Measurements from ENCODE around the gene PPCDC. TPM values are rescaled to one million over a fixed set of nuclear protein-coding genes. Genes with fewer than 3 reads are reported as not detected.

The PPCDC gene
- total RNA-seq, 5 donors from 2014 or later (not counting 1 experiment from before 2014, with no cell fraction given), result 9.3 to 14.3 (median 11.8) TPM

- ChIA-PET CTCF (interaction anchor here (0.6 to 1.7 kb wide), 8 partner anchors 23 to 345 kb away, joined by 3 to 7 read pairs (median 4); partner anchors contain the start of genes SCAMP5 (in 2 of the 2), C15orf39 (in 1 of the 2) and MAN2C1 (in 1 of the 2)), POLR2A (interaction anchor here in 1 of 2 donors (0.6 kb wide), 1 partner anchor 837 kb away, joined by 4 read pairs; no protein-coding TSS in a partner anchor)
- Mint-ChIP-seq H3K4me1 (peaks cover 19 to 25% (median 20%) of the 10 kb centered on the region in 3 donors), H3K27me3 (no peaks in the 10 kb centered on the region), H3K36me3 (no peaks in the 10 kb centered on the region), H3K4me3 (peak overlapping the region; percentile 87 to 99 (median 92)), H3K9me3 (no peaks in the 10 kb centered on the region), H3K27ac (peak overlapping the region in 1 of 2 donors; percentile 83)
- Histone ChIP-seq H3K4me1 (ENCODE audit: control insufficient read depth in 1 of 2, extremely low read depth in 1 of 2, insufficient read depth in 2 of 2, low read length in 2 of 2) (peaks cover 5 to 24% of the 10 kb centered on the region in 2 experiments), H3K9me3 (no peaks in the 10 kb centered on the region), H3K27me3 (replicated peaks in 1 of 2; ENCODE audit: control insufficient read depth in 2 of 2, extremely low read depth in 1 of 2, insufficient read depth in 2 of 2, low read length in 1 of 2) (no peaks in the 10 kb centered on the region), H3K36me3 (ENCODE audit: control insufficient read depth in 2 of 2, extremely low read depth in 1 of 2, insufficient read depth in 1 of 2, low read length in 1 of 2) (peaks cover 0 to 5% of the 10 kb centered on the region in 2 donors), H3K27ac (ENCODE audit: low read length) (no peak overlapping the region), H3K4me3 (ENCODE audit: control insufficient read depth in 1 of 2, extremely low read depth in 1 of 2, low read length in 1 of 2) (no peak overlapping the region)
- no peak for ATAC-seq (replicated peaks in 1 of 4)
- no CpG with 5 or more reads among the region's 2 CpGs for WGBS (ENCODE audit: insufficient coverage)
- DNase-seq, result no peak
These were observed 608 bp upstream of the PPCDC start for GRCh38 chr15:75022783-75023180.

GRCh38 chr15:75023872-75024636, 664 bp downstream of the PPCDC start:
- Mint-ChIP-seq H3K4me1 (peaks cover 19 to 27% (median 20%) of the 10 kb centered on the region in 3 donors), H3K27me3 (no peaks in the 10 kb centered on the region), H3K4me3 (peak overlapping the region; percentile 87 to 99 (median 92)), H3K36me3 (peaks cover 1% of the 10 kb centered on the region), H3K27ac (peak overlapping the region; percentile 83 to 94), H3K9me3 (no peaks in the 10 kb centered on the region)
- POLR2A ChIA-PET, result interaction anchor here in 1 of 2 donors (0.7 to 1.0 kb wide), 3 partner anchors 29 to 170 kb away, joined by 3 to 15 read pairs (median 4); no protein-coding TSS in a partner anchor
- 19% methylated on average over 5 of the region's 12 CpGs for WGBS (ENCODE audit: insufficient coverage)
- ATAC-seq (replicated peaks in 1 of 4) (no peak), DNase-seq (peak in 1 of 35 experiments; percentile 33)
- peak overlapping the region; percentile 60 for H3K27ac ChIP-seq (ENCODE audit: low read length)
- H3K4me3 ChIP-seq (ENCODE audit: control insufficient read depth in 1 of 2, extremely low read depth in 1 of 2, low read length in 1 of 2), result peak overlapping the region; percentile 91 to 93
- peaks cover 0 to 5% of the 10 kb centered on the region in 2 donors for H3K36me3 ChIP-seq (ENCODE audit: control insufficient read depth in 2 of 2, extremely low read depth in 1 of 2, insufficient read depth in 1 of 2, low read length in 1 of 2)
- H3K9me3 ChIP-seq, result no peaks in the 10 kb centered on the region
- CTCF ChIA-PET, result interaction anchor here (0.9 to 1.7 kb wide), 8 partner anchors 10 to 231 kb away, joined by 3 to 7 read pairs (median 4); partner anchors contain the start of genes SCAMP5 (in 2 of the 2) and C15orf39 (in 1 of the 2)
- peaks cover 5 to 25% of the 10 kb centered on the region in 2 experiments for H3K4me1 ChIP-seq (ENCODE audit: control insufficient read depth in 1 of 2, extremely low read depth in 1 of 2, insufficient read depth in 2 of 2, low read length in 2 of 2)
- no peaks in the 10 kb centered on the region for H3K27me3 ChIP-seq (replicated peaks in 1 of 2; ENCODE audit: control insufficient read depth in 2 of 2, extremely low read depth in 1 of 2, insufficient read depth in 2 of 2, low read length in 1 of 2)

- WGBS (ENCODE audit: insufficient coverage), result 30% methylated on average over 1 of the region's 3 CpGs
- H3K36me3 Mint-ChIP-seq, result peaks cover 5% of the 10 kb centered on the region
- H3K27ac Mint-ChIP-seq, result peak overlapping the region; percentile 37 to 62
- H3K4me1 Mint-ChIP-seq, result peaks cover 23 to 33% (median 26%) of the 10 kb centered on the region in 3 donors
- Histone ChIP-seq H3K9me3 (no peaks in the 10 kb centered on the region), H3K4me1 (ENCODE audit: control insufficient read depth in 1 of 2, extremely low read depth in 1 of 2, insufficient read depth in 2 of 2, low read length in 2 of 2) (peaks cover 5 to 34% of the 10 kb centered on the region in 2 experiments), H3K27ac (ENCODE audit: low read length) (no peak overlapping the region), H3K27me3 (replicated peaks in 1 of 2; ENCODE audit: control insufficient read depth in 2 of 2, extremely low read depth in 1 of 2, insufficient read depth in 2 of 2, low read length in 1 of 2) (no peaks in the 10 kb centered on the region), H3K36me3 (ENCODE audit: control insufficient read depth in 2 of 2, extremely low read depth in 1 of 2, insufficient read depth in 1 of 2, low read length in 1 of 2) (peaks cover 0 to 7% of the 10 kb centered on the region in 2 donors), H3K4me3 (ENCODE audit: control insufficient read depth in 1 of 2, extremely low read depth in 1 of 2, low read length in 1 of 2) (no peak overlapping the region)
- no peaks in the 10 kb centered on the region for H3K27me3 Mint-ChIP-seq
- DNase-seq (no peak), ATAC-seq (replicated peaks in 1 of 4) (no peak)
- no peaks in the 10 kb centered on the region for H3K9me3 Mint-ChIP-seq
- CTCF ChIA-PET, result interaction anchor here (0.9 to 1.1 kb wide), 2 partner anchors 9 to 176 kb away, joined by 3 to 5 read pairs; partner anchors contain the start of gene C15orf39 (in 1 of the 2)
- H3K4me3 Mint-ChIP-seq, result peak overlapping the region; percentile 87 to 99 (median 92)
- POLR2A ChIA-PET, result interaction anchor here (0.7 kb wide), 3 partner anchors 169 to 1566 kb away, joined by 3 to 5 read pairs (median 3); partner anchors contain the start of gene SIN3A (in 1 of the 2)
These were observed 1.7 kb downstream of the PPCDC start for GRCh38 chr15:75025107-75025506.

GRCh38 chr15:75025548-75026260, 2.3 kb downstream of the PPCDC start:
- H3K4me3 ChIP-seq (ENCODE audit: control insufficient read depth in 1 of 2, extremely low read depth in 1 of 2, low read length in 1 of 2), result no peak overlapping the region
- ChIA-PET CTCF (no interaction called here), POLR2A (interaction anchor here in 1 of 2 donors (0.7 kb wide), 1 partner anchor 426 kb away, joined by 3 read pairs; the partner anchor contains the start of gene SIN3A)
- H3K9me3 ChIP-seq, result no peaks in the 10 kb centered on the region
- ATAC-seq (replicated peaks in 1 of 4) (no peak), DNase-seq (no peak)
- 100% methylated on average over 2 of the region's 5 CpGs for WGBS (ENCODE audit: insufficient coverage)
- H3K9me3 Mint-ChIP-seq, result no peaks in the 10 kb centered on the region
- H3K36me3 Mint-ChIP-seq, result peaks cover 5% of the 10 kb centered on the region
- peaks cover 24 to 33% (median 26%) of the 10 kb centered on the region in 3 donors for H3K4me1 Mint-ChIP-seq
- peak overlapping the region; percentile 37 to 62 for H3K27ac Mint-ChIP-seq
- H3K36me3 ChIP-seq (ENCODE audit: control insufficient read depth in 2 of 2, extremely low read depth in 1 of 2, insufficient read depth in 1 of 2, low read length in 1 of 2), result peaks cover 0 to 11% of the 10 kb centered on the region in 2 donors
- H3K27ac ChIP-seq (ENCODE audit: low read length), result no peak overlapping the region
- no peaks in the 10 kb centered on the region for H3K27me3 ChIP-seq (replicated peaks in 1 of 2; ENCODE audit: control insufficient read depth in 2 of 2, extremely low read depth in 1 of 2, insufficient read depth in 2 of 2, low read length in 1 of 2)
- H3K4me3 Mint-ChIP-seq, result peak overlapping the region; percentile 11 to 99 (median 92)
- no peaks in the 10 kb centered on the region for H3K27me3 Mint-ChIP-seq
- H3K4me1 ChIP-seq (ENCODE audit: control insufficient read depth in 1 of 2, extremely low read depth in 1 of 2, insufficient read depth in 2 of 2, low read length in 2 of 2), result peaks cover 5 to 34% of the 10 kb centered on the region in 2 experiments

- Histone ChIP-seq H3K4me1 (ENCODE audit: control insufficient read depth in 1 of 2, extremely low read depth in 1 of 2, insufficient read depth in 2 of 2, low read length in 2 of 2) (peaks cover 5 to 34% of the 10 kb centered on the region in 2 experiments), H3K36me3 (ENCODE audit: control insufficient read depth in 2 of 2, extremely low read depth in 1 of 2, insufficient read depth in 1 of 2, low read length in 1 of 2) (peaks cover 3 to 11% of the 10 kb centered on the region in 2 donors), H3K27me3 (replicated peaks in 1 of 2; ENCODE audit: control insufficient read depth in 2 of 2, extremely low read depth in 1 of 2, insufficient read depth in 2 of 2, low read length in 1 of 2) (no peaks in the 10 kb centered on the region), H3K4me3 (ENCODE audit: control insufficient read depth in 1 of 2, extremely low read depth in 1 of 2, low read length in 1 of 2) (no peak overlapping the region), H3K27ac (ENCODE audit: low read length) (no peak overlapping the region), H3K9me3 (no peaks in the 10 kb centered on the region)
- Mint-ChIP-seq H3K4me3 (no peak overlapping the region), H3K36me3 (peaks cover 8% of the 10 kb centered on the region), H3K27ac (no peak overlapping the region), H3K27me3 (no peaks in the 10 kb centered on the region), H3K9me3 (no peaks in the 10 kb centered on the region), H3K4me1 (peaks cover 29 to 35% (median 33%) of the 10 kb centered on the region in 3 donors)
- DNase-seq, result no peak
- no peak for ATAC-seq (replicated peaks in 1 of 4)
- 62% methylated on average over 7 of the region's 7 CpGs for WGBS (ENCODE audit: insufficient coverage)
- POLR2A ChIA-PET, result interaction anchor here in 1 of 2 donors (0.5 kb wide), 1 partner anchor 294 kb away, joined by 4 read pairs; no protein-coding TSS in a partner anchor
- CTCF ChIA-PET, result no interaction called here
These were observed 4.2 kb downstream of the PPCDC start for GRCh38 chr15:75027551-75027950.

Data from T-cell (primary cell).